HG02938 (cell line): Measurements from ENCODE around the gene NNMT.

Experiments
- ATAC-seq: cut with Tn5 transposase; IDR thresholded peaks from one replicate; pipeline ENCODE4 v1.9.1; 2021; ENCODE audit warnings: mild to moderate bottlenecking, moderate library complexity; ENCODE audit not compliant: unreplicated experiment

NNMT gene

DNA sequence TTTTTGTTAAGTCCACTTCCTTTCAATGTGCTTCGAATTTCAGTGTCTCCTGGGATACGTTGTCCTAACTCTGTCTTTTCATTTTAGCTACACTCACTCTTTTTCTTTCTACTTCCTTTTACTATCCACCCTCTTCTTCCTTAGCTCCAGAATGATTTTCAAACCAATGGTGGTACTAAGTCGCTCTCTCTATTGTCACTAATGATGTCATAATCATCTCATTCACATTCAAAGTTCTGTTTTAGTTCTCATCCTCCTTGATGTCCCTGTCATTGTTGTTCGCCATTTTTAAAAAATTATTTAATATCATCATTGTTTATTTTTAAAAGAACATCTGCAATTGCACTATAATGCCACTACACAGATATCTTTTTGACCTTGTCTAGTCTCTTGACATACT is 47.3 kb downstream of the NNMT start:
- no peak for ATAC-seq

DNA sequence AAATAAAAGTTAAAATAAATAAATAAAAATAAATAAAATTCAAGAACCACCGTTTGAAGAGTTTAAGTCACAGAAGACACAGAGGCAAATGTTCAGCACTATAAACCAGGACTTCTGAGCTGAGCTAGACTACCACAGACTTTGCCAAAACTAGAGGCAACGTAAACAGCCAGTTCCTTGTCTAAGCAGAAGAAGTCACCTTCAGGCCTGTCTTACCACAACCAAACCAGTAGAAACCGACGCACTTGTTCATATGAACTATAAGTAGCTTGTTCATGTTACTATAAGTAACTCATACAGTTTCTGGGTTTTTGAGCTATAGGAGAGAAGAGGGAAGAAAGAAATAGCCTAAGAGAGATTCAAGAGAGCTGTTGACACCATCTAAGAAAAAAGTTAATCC is 48.3 kb downstream of the NNMT start:
- no peak for ATAC-seq

DNA sequence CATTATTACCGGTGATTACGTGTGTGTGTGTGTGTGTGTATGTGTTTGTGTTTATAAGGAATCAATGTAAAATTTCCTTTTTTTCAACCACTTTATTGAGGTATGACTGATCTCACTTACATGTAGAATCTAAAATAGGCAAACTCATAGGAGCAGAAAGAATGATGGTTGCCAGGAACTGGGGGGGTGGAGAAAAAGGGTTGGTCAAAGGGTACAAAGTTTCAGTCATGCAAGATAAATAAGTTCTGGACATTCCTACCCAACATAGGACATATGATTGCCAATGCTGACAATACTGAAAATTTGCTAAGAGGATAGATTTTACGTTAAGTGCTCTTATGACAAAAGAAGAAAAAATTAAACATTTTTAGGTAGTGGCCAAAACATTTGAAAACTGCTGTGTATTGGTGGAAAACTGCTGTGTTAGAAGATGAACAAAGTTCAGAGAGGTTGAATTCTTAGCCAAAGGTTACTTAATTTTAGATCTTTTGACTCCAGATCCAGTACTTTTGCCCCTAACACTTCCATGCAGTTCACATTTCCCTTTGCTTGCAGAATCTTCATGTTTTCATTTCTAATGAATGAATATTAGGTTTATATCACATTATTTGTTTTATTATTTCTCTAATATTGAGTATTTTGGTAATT is 49.5 kb downstream of the NNMT start:
- no peak for ATAC-seq

DNA sequence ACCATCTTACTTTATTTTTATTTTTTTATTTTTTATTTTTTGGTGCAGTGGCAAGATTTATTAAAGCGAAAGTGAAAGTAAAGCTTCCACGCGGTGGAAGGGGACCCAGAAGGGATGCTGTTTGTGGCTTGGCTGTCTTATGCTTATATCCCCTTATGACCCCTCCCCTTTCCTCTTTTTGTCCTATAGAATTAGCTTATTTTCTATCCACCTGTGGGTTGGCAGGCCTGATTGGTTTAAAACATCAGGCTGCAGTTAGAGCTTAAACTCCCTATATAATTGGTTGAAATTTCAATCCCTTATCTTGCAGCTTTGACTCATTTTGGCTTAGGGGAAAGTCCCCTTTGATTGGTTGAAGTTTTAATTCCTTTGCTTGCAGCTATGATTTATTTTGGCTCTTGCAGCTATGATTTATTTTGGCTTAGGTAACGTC is 50.5 kb downstream of the NNMT start:
- no peak for ATAC-seq

DNA sequence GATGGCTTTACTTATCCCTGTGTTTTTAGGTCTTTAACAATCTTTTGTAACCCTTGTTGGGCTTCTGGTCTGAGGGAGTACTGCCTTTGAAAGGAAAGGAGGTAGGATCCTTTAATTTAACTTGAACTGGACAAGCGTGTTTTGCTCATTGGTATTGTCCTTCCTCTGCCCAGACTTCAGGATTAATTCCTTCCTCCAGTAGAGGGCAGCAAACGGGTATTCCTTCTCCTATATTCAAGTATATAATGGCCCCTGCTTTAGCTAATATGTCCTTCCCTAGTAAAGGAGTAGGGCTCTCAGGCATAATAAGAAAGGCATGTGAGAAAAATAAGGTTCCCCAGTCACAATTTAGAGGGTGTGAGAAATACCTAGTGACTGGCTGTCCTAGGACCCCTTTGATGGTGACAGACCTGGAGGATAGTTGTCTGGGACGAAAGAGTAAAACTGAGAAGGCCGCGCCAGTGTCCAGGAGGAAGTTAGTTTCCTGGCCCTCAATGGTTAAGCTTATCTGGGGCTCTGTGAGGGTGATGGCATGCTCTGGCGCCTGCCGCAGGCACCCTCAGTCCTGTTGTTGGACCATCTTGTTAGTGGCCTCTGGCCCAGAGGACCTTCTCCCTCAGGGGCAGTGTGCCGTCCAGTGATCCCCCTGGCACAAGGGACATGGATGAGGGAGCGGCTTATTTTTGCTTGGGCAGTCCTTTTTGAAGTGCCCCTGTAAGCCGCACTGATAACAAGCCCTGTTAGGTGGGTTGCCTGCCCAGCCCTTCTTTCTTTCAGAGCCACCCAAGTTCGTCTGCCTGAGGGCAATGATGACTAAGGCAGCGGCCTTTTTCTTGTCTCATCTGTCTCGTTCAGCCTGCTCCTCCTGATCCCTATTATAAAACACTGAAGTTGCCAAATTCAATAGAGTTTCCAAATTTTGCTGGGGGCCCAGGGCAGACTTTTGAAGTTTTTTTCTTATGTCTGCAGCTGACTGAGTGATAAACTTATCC is 52.3 kb downstream of the NNMT start:
- ATAC-seq = no peak

DNA sequence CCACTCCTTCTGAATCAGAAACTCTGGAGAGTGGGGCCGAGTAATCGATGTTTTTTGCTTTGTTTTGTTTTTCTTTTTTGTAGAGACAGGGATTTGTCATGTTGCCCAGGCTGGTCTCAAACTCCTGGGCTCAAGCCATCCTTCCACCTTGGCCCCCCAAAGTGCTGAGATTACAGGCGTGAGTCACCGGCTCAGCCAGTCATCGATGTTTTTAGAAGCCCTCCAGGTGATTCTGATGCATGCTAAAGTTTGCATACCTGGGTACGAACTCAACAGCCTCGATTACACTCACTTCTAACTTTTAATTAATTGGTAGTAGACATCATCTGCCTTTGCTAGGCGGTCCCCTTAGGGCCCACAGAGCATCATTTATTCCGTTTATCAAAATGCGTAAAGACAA is 53.8 kb downstream of the NNMT start:
- ATAC-seq = no peak

DNA sequence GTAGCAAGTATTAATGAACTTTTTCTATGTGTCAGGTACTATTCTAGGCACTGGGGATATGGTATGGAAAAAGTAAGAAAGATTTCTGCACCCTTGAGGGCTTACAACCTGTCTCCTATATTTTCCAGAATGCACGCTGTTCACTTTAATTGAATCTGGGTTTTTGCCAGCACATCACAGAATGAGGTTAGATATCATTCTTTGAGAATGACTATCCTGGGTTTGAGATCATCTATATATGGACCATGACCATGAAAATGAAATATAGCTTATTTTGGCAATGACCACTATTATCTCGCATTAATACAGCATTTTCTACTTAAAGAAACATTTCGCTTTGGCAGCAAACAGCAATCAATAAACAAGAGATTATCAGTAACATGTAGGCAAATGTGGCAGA is 57.2 kb downstream of the NNMT start:
- no peak for ATAC-seq

DNA sequence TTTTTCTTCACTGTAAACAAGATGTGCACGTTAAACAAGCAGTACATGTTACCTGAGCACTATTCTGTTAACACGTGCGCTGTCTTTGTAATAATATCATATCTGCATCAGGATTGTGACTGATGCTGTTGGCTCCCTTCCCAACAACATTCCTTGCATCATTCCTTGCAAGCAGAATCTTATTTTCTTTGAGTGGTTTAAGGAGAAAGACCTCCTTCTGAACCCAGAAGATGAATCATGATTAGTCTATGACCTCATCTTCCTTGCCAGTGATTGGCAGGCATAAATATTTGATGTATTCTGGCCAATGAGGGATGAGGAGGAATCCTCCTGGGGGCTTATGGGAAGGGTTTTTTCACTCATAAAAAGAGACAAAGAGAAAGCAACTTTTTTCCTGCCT is 57.9 kb downstream of the NNMT start:
- no peak for ATAC-seq

DNA sequence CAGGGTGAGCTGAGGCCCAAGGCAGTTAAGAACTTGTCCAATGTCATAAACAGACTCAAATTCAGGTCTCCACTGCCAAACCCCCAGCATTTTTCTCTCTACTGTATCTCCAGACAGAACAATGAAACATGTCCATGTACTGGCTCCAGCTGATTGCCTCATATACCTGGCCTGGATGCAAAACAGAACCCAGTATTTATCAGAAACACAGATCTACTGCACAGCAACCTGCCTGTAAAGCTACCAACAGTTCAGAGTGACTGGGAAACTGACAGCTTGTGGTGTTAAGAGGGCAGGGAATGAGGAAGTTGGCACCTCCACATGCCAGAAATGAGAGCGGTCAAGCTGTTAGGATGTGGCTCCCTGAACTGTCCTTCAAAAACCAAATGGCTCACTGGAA is 62.5 kb downstream of the NNMT start:
- no peak for ATAC-seq

DNA sequence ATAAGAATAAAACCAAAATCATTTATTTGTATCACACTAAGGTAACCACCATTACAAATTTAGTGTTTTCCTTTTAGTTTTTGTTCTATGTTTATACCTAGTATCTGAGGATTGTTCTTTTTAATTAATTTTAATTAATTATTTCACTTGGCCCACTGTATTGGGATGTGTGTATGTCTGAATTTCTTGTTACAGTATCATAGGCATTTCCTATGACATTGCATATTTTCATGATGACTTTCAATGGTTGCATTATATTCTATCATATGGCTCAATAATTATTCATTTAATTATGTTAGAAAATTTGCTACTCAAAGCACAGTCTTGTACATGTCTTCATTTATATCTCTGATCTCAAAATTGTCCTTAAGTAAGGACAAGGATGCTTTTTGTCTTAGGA is 63.1 kb downstream of the NNMT start:
- ATAC-seq = no peak

DNA sequence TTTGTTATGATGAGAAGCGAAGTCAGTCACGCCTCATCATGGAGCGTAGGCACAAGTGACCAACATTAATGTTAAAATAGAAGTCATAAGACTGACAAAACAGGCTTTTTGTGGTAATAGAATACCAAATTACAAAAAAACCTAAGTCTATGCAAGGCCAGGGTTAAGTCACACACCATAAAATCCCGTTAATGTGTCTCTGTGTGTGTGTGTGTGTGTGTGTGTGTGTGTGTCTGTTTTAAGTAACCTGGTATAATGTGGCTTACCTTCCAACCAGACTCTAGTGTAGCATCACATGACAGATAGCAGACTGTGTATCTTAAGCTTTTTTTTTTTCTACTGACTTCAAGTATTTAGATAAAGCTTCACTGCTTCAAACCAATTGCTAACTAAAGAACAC is 66.1 kb downstream of the NNMT start:
- no peak for ATAC-seq

DNA sequence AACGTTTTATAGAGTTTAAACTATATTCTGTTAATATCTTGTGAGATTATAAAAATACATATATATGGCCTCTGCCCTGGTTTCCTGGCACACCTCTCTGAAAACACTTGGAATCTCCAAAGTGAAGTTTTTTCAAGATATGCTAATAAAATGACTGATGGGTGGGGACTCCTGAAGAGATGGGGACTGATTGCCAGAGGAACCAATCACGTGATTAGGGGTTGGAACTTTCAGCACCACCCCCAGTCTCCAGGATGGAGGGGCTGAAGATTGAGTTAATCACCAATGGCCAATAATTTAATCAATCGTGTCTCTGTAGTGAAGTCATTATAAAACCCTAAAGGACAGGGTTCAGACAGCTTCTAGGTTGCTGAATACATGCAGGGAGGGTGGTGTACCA is 66.8 kb downstream of the NNMT start:
- no peak for ATAC-seq
